ENCODE results near the gene VIPR1.
"Not testable (repeated sequence)": the region's sequence is repeated elsewhere in the genome, so short reads cannot be mapped to it uniquely, and the experiment has no call there.

VIPR1 gene

DNA sequence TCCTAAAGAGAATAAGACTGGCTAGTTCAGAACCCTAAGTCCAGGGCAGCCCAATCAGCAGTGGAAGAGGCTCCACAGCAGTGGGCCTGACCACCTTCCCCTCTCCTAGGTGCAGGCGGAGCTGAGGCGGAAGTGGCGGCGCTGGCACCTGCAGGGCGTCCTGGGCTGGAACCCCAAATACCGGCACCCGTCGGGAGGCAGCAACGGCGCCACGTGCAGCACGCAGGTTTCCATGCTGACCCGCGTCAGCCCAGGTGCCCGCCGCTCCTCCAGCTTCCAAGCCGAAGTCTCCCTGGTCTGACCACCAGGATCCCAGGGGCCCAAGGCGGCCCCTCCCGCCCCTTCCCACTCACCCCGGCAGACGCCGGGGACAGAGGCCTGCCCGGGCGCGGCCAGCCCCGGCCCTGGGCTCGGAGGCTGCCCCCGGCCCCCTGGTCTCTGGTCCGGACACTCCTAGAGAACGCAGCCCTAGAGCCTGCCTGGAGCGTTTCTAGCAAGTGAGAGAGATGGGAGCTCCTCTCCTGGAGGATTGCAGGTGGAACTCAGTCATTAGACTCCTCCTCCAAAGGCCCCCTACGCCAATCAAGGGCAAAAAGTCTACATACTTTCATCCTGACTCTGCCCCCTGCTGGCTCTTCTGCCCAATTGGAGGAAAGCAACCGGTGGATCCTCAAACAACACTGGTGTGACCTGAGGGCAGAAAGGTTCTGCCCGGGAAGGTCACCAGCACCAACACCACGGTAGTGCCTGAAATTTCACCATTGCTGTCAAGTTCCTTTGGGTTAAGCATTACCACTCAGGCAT is 33.7 kb downstream of the VIPR1 start:
- DNase-seq = peak; percentile 33

DNA sequence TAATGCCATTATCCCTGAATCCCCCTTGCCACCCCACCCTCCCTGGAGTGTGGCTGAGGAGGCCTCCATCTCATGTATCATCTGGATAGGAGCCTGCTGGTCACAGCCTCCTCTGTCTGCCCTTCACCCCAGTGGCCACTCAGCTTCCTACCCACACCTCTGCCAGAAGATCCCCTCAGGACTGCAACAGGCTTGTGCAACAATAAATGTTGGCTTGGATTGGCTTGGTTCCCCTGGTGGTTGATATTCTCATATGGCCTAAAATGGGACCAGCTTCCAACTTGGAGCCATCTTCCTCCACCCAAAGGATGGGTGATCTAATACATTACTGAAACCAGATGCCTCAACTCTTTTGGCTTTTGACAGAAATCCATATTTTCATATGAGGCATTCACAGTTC is 34.9 kb downstream of the VIPR1 start:
- DNase-seq = no peak

DNA sequence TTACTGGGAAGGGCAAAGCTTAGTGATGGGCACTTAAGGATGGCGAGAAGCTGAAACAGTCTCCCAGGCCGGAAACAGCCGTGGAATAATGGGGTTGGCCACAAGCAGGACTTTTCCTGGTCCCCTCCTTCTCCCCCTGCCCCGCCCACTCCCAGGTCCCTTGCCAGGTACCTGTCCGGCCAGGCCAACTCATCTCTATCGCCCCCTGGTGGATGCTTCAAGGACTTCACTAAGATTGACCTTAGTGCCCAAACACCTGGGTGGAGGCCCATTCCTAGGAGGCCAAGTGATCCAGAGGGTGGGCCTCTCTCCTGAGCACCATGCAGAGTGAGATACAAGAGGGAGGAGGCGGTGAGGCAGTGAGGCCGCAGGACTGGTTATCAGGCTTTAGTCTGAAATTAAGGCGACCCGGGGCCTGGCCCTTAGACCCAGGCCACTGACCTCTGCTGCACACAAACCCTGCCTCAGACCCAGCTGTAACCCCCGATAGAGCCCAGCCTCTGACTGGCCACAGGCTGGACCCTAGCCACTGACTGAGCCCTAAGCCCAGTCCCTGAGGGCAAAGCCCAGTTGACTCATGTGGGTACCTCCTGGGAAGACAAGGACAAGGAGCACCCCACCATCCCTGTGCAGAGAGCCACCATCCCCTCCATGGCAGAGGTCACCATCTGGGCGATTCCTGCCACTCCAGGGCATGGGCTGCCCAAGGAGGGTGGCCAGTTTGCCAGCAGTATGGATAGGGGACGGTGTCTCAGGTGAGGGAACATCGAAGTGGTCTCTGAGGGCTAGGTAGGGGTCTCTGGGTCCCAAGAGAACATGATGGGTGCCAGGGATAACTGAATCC is 37.6 kb downstream of the VIPR1 start:
- DNase-seq = peak; percentile 50

DNA sequence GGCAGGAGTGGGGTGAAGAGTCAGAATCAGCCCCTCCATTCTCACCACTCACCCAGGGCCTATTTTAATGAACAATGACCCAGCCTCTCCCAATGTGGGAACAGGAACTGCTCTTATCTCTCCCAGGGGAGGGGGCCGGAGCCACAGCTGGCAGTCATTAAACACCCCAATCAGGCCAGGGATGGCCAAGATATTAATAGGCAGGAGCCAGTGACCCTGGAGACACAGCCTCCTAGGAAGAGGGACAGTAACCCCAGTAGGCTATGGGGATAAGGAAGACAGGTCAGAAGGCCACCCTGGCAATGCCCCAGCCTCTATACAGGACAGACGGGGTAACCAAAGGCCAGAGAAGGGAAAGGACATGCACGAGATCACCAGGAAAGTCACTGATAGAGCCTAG is 38.6 kb downstream of the VIPR1 start:
- no peak for DNase-seq

DNA sequence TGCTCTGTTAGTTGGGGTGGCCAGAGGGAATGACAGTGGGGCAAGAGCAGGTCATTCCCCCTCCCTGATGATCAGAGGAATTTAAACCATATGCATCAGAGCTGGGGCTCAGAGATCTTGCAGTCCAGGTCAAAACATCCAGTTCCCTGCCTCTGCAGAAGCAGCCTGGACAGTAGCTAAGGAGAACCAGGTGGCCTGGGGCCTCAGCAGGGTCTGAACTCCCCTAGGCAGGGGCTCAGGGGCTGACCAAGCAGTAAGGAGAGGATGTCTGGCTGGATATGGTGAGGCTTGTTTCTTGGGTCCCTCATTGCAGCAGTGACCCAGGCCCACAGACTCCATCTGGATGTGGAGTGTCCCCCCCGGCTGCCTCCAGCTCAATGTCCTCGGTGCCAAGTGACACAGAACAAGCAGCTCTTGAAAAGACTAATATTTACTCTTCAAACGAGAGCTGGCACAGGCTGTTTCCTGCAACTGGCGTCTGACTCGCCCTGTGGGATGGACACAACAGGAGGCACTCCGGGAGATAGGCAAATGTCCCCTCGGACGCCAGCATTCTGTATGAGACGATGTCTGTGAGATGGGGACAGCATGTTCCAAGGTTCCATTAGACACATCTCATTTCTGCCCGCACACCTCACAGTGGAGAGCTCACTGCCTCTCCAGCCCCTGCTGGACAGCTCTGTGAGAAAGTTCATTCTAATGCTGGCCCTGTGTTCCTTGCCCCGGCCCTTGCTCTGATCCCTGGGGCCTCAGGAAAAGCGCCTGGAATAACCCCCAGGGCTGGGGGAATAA is 42.2 kb downstream of the VIPR1 start:
- no peak for DNase-seq

DNA sequence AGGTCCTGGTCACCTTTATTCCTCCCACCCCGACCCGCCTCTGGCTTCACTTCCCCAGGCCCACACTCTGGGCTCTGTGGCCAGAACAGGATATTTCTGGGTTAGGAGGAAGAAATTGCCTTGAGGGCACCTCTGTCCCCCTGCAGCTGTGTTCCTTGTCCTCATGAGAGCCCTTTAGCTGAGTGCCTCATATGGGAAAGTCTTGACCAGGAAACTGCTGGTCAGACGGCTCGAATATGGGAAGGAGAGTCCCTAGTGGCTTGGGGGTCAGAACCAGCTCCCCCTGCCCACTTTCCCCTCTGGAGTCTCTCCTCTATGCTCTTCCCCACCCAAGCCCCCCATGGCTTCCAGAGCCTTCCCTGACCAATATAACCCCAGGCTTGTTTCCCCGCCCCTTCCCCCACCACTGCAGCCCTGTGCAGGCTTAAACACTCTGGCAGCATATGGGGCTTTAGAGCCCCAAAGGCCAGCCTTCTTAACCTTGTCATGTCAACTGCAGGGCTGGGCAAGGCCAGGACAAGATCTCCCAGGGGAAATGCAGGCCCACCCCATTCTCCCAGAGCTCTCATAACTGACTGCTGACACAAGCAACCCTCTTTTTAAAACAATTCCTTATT is 42.9 kb downstream of the VIPR1 start:
- no peak for DNase-seq

DNA sequence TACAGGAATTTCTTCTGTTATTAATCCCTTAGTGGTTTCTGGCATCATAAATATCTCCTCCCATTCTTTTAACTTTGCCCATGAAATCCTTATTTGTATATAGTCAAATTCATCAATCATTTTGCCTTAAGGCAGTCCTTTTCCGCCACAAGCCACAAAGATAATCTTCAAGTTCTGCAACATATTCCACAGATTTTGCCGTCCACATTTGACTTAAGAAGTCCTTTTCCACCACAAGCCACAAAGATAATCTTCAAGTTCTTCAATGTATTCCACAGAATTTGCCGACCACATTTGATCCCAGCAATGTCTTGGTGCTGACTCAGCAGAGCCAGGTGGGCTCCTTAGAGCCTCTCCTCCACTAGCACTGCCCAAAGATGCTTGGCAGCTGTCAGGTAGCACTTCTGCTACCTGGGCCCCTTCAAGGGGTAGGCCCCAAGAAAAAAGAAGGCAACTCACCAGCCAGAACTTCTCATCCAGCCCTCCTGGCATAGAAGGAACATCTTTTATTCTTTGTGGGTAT is 44.3 kb downstream of the VIPR1 start:
- no peak for DNase-seq

DNA sequence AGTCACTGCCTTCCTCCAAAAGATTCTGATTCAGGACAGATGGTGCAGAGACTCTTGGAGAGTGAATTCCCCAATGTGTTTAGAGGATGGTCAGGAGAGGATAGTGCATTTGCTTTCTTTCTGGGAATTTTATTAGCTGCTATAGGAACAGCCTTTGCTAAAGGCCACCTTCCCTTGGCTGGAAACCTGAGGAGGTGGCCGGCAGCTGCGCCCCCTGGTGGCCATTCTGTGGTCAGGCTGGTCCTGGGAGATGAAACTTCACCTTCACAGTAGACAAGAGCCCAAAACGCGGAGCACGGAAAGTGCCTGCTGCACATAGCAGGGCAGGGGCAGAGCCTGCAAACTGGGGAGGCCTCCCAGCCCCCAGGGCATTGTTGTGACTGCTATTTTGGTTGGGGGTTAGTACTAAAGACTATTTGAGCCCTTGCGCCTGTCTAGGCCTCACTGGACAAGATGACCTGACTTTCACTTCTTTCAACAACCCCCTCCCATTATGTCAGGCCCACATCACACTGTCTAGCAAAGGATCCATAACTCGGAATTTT is 45.0 kb downstream of the VIPR1 start:
- peak; percentile 51 for DNase-seq

DNA sequence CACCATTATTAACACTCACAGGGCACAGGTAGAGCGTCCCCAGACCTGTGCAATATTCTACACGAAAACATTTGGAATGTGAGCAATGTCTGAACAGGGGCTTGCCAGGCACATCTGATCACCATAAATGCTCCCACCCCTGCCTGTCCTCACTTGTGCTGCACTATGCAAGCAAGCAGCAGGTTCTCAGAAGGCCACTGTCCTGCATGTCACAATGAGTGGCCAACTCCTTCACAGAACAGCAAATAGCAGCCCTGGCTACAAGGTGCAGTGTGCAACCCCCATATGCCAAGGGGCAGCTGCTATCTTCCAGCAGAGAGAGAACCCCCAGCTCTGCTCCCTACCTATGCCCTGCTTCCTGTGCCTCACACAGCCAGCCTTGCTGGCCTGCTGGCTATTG is 46.7 kb downstream of the VIPR1 start:
- no peak for DNase-seq

DNA sequence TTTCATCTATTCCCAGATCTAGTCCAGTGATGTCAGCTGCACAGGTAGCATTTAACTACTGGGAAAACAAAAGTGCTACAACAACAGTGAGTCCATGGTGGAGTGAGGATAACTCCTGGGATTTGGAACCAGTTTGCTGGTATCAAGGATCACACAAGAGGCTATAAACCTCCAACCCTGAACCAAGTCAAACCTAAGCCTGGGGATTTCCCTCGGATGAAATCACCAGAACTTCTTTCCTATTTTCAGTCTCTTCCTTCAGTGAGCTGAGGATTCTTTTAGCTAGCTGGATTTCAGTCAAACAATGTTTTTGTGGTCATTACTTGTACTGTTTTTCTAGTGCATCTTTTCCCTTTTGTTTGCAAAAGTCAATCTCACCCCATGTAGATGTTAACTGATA is 47.8 kb downstream of the VIPR1 start:
- no peak for DNase-seq

DNA sequence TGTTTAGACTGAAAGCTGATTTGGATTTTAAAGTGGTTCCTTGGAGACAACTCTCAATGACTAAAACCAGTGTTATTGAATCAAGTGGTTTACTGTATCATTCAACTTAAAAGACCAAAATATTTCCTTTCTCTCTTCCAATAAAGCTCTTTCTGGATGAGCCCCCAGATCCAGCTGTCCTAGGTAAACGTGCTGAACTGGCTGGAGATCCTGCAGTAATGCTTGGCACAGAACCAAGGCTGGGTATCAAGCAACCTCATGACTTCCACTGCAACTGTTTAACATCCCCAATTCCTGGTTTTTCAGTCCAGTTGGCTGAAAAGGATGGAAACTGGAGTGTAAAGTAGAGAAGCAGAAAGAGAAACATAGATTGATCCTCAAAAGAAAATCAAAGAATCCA is 50.4 kb downstream of the VIPR1 start:
- no peak for DNase-seq

DNA sequence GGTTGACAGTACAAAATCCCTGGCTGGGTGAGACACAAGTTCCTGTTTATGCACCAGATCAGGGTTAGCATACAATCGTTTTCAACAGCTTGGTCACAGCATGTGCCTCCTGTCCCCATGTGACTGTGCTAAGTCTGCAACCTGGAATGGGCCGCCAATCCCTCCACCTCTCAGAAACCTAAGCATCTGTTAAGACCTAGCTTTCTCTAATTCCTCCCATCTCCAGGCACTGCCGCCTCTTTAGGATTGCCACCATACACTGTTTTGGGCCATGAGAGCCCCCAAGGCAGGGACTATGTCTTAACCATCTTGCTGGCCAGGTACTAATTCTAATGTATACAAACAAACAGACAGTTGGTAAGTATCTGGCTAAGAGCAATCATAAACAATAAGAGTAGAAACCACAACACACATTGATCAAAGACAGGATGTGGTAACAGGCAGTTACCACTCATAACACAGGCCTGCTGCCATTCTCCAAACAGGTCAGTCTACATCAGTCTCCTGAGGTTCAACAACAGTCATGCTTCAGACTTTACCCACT is 53.7 kb downstream of the VIPR1 start:
- DNase-seq = peak; percentile 83

DNA sequence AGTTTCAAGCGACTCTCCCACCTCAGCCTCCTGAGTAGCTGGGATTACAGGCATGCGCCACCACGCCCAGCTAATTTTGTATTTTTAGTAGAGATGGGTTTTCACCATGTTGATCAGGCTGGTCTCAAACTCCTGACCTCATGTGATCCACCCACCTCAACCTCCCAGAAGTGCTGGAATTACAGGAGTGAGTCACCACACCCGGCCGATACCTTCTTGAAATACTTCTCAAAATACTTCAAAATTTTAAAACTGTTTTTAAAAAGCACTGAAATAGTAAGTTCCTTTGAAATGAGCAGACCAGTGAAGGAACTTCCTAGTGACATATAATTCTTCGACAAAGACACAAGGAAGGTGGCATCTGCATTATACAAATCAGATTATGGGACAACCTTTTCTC is 54.4 kb downstream of the VIPR1 start:
- not testable (repeated sequence) for DNase-seq

DNA sequence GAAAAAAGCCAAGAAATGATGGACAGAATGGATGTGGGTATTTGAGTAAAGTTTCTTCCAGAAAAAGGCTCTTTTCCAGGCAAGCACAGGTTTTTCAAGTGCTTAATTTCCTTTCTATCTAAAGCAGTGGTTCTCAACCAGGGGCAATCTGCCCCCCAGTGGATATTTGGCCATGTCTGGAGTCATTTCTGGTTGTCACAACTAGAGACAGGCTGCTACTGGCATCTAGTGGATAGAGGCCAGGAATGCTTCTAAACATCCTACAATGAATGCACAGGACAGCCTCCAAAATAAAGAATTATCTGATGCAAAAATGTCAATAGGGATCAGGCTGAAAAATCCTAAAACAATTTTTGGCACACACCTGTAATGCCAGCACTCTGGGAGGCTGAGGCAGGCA is 55.4 kb downstream of the VIPR1 start:
- peak; percentile 42 for DNase-seq

DNA sequence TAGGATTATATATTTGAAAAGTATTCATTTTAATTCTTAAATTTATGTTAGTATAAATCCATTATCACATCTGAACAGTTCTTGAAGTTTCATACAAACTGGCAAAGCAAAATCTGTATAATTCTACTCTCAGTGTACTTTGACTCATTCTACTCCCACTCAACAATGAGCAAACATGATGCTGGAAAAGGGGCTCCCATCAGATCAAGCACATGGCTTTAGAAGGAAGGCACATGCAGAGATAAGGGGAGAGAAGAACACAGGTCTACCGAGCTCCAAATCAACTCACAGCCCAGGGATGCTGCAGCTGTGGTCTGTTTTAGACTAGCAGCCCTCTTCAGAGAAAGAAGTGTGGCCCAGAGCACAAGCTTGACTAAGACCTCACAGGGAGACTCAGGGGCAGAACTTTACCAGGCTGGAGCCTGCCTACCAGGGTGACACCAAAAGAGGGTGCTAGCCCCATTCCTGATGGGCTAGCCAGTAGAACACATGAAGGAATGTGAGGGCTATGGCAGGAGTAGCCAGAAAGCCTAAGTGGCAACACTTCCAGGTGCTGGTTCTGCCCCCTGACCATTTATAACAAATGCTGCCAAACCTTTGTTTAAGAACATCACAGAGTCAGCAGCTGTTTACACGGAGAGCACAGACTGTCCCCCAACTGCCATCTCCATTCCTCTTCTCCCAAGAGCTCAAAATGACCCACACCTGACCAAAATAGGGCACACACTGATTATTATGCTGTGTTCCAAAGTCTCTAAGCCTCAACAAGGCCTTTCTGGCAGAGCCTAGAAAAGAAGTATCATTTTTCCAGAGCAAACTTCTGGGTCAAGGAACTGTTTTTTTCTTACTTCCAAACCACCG is 59.8 kb downstream of the VIPR1 start:
- no peak for DNase-seq

DNA sequence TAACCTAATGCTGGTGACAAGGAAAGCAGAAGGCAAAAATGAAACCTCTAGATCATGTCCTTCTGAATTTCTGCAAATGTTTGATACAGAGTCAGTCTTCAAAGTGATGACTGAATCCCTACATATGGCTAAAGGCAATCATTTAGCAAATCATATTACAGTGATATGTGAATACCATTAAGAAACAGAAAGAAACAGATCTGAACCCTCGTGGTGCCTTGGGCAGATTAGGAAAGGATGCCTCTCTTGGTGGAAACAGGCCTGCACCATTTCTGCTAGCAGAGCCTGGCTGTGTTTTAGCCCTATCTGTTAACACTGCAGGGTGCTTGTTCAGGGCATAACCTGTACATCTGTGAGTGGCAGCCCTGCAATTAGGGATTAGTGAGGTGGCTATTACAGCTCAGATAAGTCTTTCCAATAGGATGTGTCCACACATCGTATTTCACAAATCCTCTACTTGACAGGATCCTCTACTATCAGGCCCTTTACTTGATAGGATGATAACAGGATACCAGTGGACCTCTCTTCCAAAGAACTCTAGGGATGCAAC is 67.2 kb downstream of the VIPR1 start:
- DNase-seq = no peak

DNA sequence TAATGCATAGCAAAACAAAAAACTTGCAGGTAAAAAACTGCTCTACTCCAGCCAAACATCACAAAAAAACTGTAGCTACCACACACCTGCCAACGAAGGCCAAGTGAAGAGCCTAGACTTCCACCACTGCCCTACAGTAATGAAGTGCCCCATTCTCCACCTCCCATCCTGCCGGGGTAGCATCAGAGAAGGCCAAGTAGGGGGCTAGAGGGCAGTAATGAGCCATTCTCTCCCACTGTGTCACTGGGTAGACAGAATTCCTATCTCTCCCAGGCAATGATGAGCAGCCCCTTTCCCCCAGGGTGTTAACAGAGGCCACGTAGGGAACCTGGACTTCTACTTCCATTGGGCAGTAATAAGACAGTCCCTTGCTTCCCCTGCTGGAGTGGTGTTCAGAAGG is 69.8 kb downstream of the VIPR1 start:
- DNase-seq = no peak

DNA sequence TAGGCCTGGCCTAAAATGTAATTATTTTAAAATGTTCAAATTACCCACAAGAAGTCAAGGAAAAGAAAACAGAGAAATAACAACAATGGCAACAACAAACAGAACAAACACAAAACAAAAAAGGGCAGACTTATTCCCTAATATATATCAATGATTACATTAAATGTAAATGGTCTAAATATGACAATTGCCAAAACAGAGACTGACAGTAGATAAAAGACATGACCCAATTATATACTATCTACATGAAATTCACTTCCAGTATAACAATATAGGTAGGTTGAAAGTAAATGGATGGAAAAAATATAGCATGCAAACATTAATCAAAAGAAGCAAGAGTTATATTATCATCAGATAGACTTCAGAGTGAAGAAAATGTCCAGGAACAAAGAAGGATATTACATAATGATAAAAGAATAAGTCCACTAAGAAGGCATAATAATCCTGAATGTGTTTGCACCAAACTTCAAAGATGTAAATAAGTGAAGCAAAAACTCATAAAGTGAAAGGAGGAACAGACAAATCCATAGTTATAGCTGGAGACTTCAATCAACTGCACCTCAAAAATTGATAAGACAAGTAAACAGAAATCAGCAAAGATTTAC is 72.8 kb downstream of the VIPR1 start:
- DNase-seq = no peak

DNA sequence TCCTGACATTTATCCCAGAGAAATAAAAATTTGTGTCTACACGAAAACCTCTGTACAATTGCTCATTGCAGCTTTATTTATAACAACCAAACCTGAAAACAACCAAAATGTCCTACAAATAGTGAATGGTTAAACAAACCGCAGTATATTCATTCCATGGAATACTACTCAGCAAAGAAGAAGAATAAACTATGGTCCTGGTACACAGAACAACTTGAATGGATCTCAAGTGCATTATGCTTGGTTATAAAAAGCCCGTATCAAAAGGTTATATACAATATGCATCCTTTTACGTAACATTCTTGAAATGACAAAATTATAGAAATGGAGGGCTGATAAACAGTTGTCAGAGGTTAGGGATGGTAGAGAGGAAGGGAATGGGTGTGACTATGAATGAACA is 75.6 kb downstream of the VIPR1 start:
- DNase-seq = no peak

DNA sequence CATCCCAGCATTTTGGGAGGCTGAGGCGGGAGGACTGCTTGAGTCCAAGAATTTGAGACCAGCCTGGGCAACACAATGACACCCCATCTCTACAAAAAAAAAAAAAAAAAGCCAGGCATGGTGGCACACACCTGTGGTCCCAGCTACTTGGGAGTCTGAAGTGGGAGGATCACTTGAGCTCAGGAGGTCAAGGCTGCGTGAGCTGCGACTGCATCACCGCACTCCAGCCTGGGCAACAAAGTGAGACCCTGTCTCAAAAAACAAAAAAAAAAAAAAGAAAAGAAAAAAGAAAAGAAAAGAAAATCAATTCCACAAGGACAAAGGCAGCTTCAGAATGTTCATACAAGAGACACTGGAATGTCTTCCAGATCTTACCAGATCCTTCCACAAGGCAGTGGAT is 76.9 kb downstream of the VIPR1 start:
- DNase-seq = not testable (repeated sequence)

DNA sequence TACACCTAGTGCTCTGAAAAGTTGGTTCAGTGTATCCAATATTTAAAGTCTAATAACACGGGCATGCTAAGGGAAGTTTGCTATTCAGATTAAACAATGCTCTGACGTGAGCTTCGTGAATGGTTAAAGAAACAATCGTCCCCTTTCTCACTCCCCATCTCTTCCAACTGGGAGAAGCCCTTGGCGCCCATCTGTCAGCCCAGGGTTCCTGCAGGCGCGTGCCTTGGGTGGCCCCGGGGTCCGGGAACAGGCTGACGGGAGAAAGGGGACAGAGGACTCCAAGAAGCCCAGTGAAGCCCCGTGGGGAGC is 78.9 kb downstream of the VIPR1 start:
- DNase-seq = no peak

All from central memory CD4-positive, alpha-beta T cell (primary cell).